ENCODE measurements around the gene MRPL21. TPM values are rescaled to one million over a fixed set of nuclear protein-coding genes. Genes with fewer than 3 reads are reported as not detected.
A peak's percentile ranks its signal among the peaks of the same experiment; 100 is the strongest.

Gene MRPL21
- total and polyA plus RNA-seq, 2 experiments from 2014 or later = 62.4 to 232 TPM

- Histone ChIP-seq H4K20me1 (replicated peaks; ENCODE audit: insufficient read depth) (no peaks in the 10 kb centered on the region), H2AFZ (no peak overlapping the region), H3F3A (replicated peaks; ENCODE audit: low read depth) (no peaks in the 10 kb centered on the region), H3K36me3 (ENCODE audit: insufficient read depth) (peaks cover 4% of the 10 kb centered on the region; the same call in 1 of the 2 replicates), H3K79me2 (replicated peaks; ENCODE audit: insufficient read depth) (no peaks in the 10 kb centered on the region), H3K27me3 (ENCODE audit: insufficient read depth) (no peaks in the 10 kb centered on the region), H3K9me2 (ENCODE audit: insufficient read depth) (no peaks in the 10 kb centered on the region), H3K4me1 (ENCODE audit: insufficient read depth) (no peaks in the 10 kb centered on the region), H3K4me3 (no peak overlapping the region), H3K27ac (ENCODE audit: low read depth) (no peak overlapping the region), H3K4me2 (no peak overlapping the region)
- Mint-ChIP-seq H3K9me3 (no peaks in the 10 kb centered on the region), H3K4me1 (no peaks in the 10 kb centered on the region), H3K27me3 (ENCODE audit: insufficient read depth, low read depth, poor library complexity) (peaks cover 8% of the 10 kb centered on the region), H3K36me3 (ENCODE audit: low read depth) (peaks cover 29% of the 10 kb centered on the region), H3K4me3 (no peak overlapping the region), H3K27ac (no peak overlapping the region)
- no peak for ATAC-seq
- no peak for TF ChIP-seq JUNB (IDR thresholded peaks at IDR 0.05; ENCODE audit: unreplicated experiment)
- 0 out of 4 replicates have a peak, but pooled peaks of 1 of the 2 experiments have one; percentile 23 for TF ChIP-seq CTCF (conservative IDR thresholded peaks at IDR 0.05; ENCODE audit: low read depth in 2 of 2)
- no peak for TF ChIP-seq NANOG (IDR thresholded peaks at IDR 0.05; ENCODE audit: borderline replicate concordance)
- no peak for DNase-seq (ENCODE audit: low spot score)
These were observed 30.7 kb upstream of the MRPL21 start for GRCh38 chr11:68934321-68934645.

GRCh38 chr11:68933605-68934320 lies 30.1 kb upstream of the MRPL21 start:
- Histone ChIP-seq H4K20me1 (replicated peaks; ENCODE audit: insufficient read depth) (no peaks in the 10 kb centered on the region), H3K4me2 (no peak overlapping the region), H3K9me2 (ENCODE audit: insufficient read depth) (no peaks in the 10 kb centered on the region), H3K27me3 (ENCODE audit: insufficient read depth) (no peaks in the 10 kb centered on the region), H3K79me2 (replicated peaks; ENCODE audit: insufficient read depth) (no peaks in the 10 kb centered on the region), H3K4me1 (ENCODE audit: insufficient read depth) (no peaks in the 10 kb centered on the region), H3K27ac (ENCODE audit: low read depth) (no peak overlapping the region), H3K4me3 (no peak overlapping the region), H3F3A (replicated peaks; ENCODE audit: low read depth) (no peaks in the 10 kb centered on the region), H2AFZ (no peak overlapping the region), H3K36me3 (ENCODE audit: insufficient read depth) (peaks cover 4% of the 10 kb centered on the region; the same call in 1 of the 2 replicates)
- Mint-ChIP-seq H3K27ac (no peak overlapping the region), H3K4me3 (no peak overlapping the region), H3K4me1 (no peaks in the 10 kb centered on the region), H3K27me3 (ENCODE audit: insufficient read depth, low read depth, poor library complexity) (peaks cover 7% of the 10 kb centered on the region), H3K9me3 (no peaks in the 10 kb centered on the region), H3K36me3 (ENCODE audit: low read depth) (peaks cover 33% of the 10 kb centered on the region)
- no peak for ATAC-seq
- TF ChIP-seq REST (IDR thresholded peaks at IDR 0.05; ENCODE audit: unreplicated experiment) (no peak), ZNF331 (CRISPR knock-in tag; IDR thresholded peaks at IDR 0.05; ENCODE audit: low read depth) (no peak), CREB1 (CRISPR knock-in tag; IDR thresholded peaks at IDR 0.05; ENCODE audit: low read depth) (no peak), NANOG (IDR thresholded peaks at IDR 0.05; ENCODE audit: borderline replicate concordance) (no peak), POLR2AphosphoS5 (IDR thresholded peaks at IDR 0.05; ENCODE audit: low read depth) (no peak), ZNF114 (CRISPR knock-in tag; IDR thresholded peaks at IDR 0.05) (no peak), JUNB (IDR thresholded peaks at IDR 0.05; ENCODE audit: unreplicated experiment) (no peak), CTCF (conservative IDR thresholded peaks at IDR 0.05; ENCODE audit: low read depth in 2 of 2) (no peak), EZH2 (IDR thresholded peaks at IDR 0.05; ENCODE audit: low read depth, unreplicated experiment) (no peak), ETS1 (IDR thresholded peaks at IDR 0.05) (no peak)
- DNase-seq (ENCODE audit: low spot score) = no peak

All from GM23338 (cell line).